H1 (cell line): ENCODE measurements around the gene BSN. TPM values are rescaled to one million over a fixed set of nuclear protein-coding genes. Genes with fewer than 3 reads are reported as not detected.

Source experiments
- CTCF ChIA-PET: fragments of 300-600 bp; sonication (Branson Sonifier 250); formaldehyde crosslinking; loops from one replicate; lab custom pipeline; 2021; ENCODE audit not compliant: partially characterized antibody; lab: Charles Lee
- POLR2A ChIA-PET: fragments of 300-600 bp; sonication (Branson Sonifier 250); formaldehyde crosslinking; loops from one replicate; lab custom pipeline; 2021; ENCODE audit warnings: inconsistent platforms; ENCODE audit not compliant: partially characterized antibody; lab: Charles Lee
- DNase-seq, 2 experiments: peaks; one replicate each; pipeline versions ENCODE4 v3.0.0 to v3.0.0-alpha.2; 2010 to 2022; ENCODE audit warnings: low spot score in 2 of 2, low read depth in 1 of 2, mixed read lengths in 1 of 2
- FAIRE-seq: peaks from 2 replicates; lab custom pipeline; 2011; peaks lifted over from hg19 to GRCh38; lab: Jason Lieb, UNC
- H2AFZ ChIP-seq: 2 replicates; pipeline ENCODE4 v1.8.1; 2012; ENCODE audit warnings: low read length, inconsistent platforms
- H2AK5ac ChIP-seq: 2 replicates; pipeline ENCODE4 v1.6.1; 2013; ENCODE audit warnings: low read depth, low read length
- H2BK120ac ChIP-seq: replicated peaks from 2 replicates; pipeline ENCODE3; 2013; ENCODE audit warnings: low read depth, low read length, inconsistent platforms
- H2BK12ac ChIP-seq: 2 replicates; pipeline ENCODE4 v1.6.1; 2013; ENCODE audit warnings: low read depth, low read length
- H2BK15ac ChIP-seq: 2 replicates; pipeline ENCODE4 v1.6.1; 2013; ENCODE audit warnings: low read length
- H2BK20ac ChIP-seq: 2 replicates; pipeline ENCODE4 v1.6.1; 2013; ENCODE audit warnings: low read length
- H2BK5ac ChIP-seq: 2 replicates; pipeline ENCODE4 v1.6.1; 2013; ENCODE audit warnings: low read depth, low read length
- H3K14ac ChIP-seq: 2 replicates; pipeline ENCODE4 v1.6.1; 2013; ENCODE audit warnings: inconsistent platforms; ENCODE audit not compliant: insufficient read length
- H3K18ac ChIP-seq: 2 replicates; pipeline ENCODE4 v1.6.1; 2013; ENCODE audit warnings: low read length; ENCODE audit errors: extremely low read depth
- H3K23ac ChIP-seq: 2 replicates; pipeline ENCODE4 v1.6.1; 2013; ENCODE audit warnings: inconsistent platforms; ENCODE audit not compliant: insufficient read length
- H3K23me2 ChIP-seq: 2 replicates; pipeline ENCODE4 v1.6.1; 2013; ENCODE audit warnings: low read depth, low read length
- H3K27ac ChIP-seq: 2 replicates; pipeline ENCODE4 v1.6.1; 2011; ENCODE audit warnings: low read depth, low read length, inconsistent platforms
- H3K27me3 ChIP-seq, 4 experiments: replicated peaks in 1 of 4; 1 replicate in 1 of 4; 2 replicates in 3 of 4; pipeline versions ENCODE4 v1.6.1 to v1.8.1; 2011 to 2013; ENCODE audit warnings: low read length in 3 of 4, mild to moderate bottlenecking in 3 of 4, inconsistent platforms in 2 of 4, mixed read lengths in 2 of 4, moderate library complexity in 1 of 4; ENCODE audit not compliant: control insufficient read depth in 3 of 4, insufficient read depth in 3 of 4; ENCODE audit errors: extremely low read depth in 1 of 4
- H3K36me3 ChIP-seq, 4 experiments: 2 replicates each; pipeline versions ENCODE4 v1.6.1 to v1.8.1; 2011 to 2013; ENCODE audit warnings: mild to moderate bottlenecking in 4 of 4, low read length in 3 of 4, moderate library complexity in 2 of 4, control low read depth in 1 of 4, inconsistent platforms in 1 of 4; ENCODE audit not compliant: insufficient read depth in 4 of 4, control insufficient read depth in 2 of 4
- H3K4ac ChIP-seq: replicated peaks from 2 replicates; pipeline ENCODE3; 2013; ENCODE audit warnings: low read length, low read depth, mixed read lengths, inconsistent platforms; ENCODE audit not compliant: insufficient read length
- H3K4me1 ChIP-seq, 4 experiments: replicated peaks in 1 of 4; 1 replicate in 1 of 4; 2 replicates in 3 of 4; pipeline versions ENCODE4 v1.6.1 to v1.8.1; 2011 to 2013; ENCODE audit warnings: low read length in 3 of 4, inconsistent platforms in 2 of 4, mixed read lengths in 1 of 4; ENCODE audit not compliant: insufficient read depth in 4 of 4, control insufficient read depth in 3 of 4
- H3K4me2 ChIP-seq, 2 experiments: 2 replicates each; pipeline versions ENCODE4 v1.6.1 to v1.8.1; 2011 to 2013; ENCODE audit warnings: low read depth in 2 of 2, low read length in 2 of 2, control low read depth in 1 of 2, inconsistent platforms in 1 of 2, mild to moderate bottlenecking in 1 of 2; ENCODE audit not compliant: insufficient read depth in 1 of 2
- H3K4me3 ChIP-seq, 4 experiments: fragments of 200-600, 300-600 bp in 1 of 4; sonication (generic), shearing (Covaris generic), sonication (Bioruptor Twin) in 1 of 4; 2 replicates each; pipeline versions ENCODE4 v1.5.1 to v1.8.1; 2011 to 2016; ENCODE audit warnings: low read length in 4 of 4, low read depth in 3 of 4, control low read depth in 2 of 4, inconsistent platforms in 2 of 4, mild to moderate bottlenecking in 2 of 4, mixed read lengths in 1 of 4, moderate library complexity in 1 of 4; ENCODE audit not compliant: insufficient read depth in 2 of 4; ENCODE audit errors: extremely low read depth in 1 of 4
- H3K56ac ChIP-seq: replicated peaks from 2 replicates; pipeline ENCODE3; 2013; ENCODE audit warnings: low read depth, mild to moderate bottlenecking, mixed read lengths, low read length, inconsistent platforms; ENCODE audit not compliant: insufficient read length
- H3K79me1 ChIP-seq: 2 replicates; pipeline ENCODE4 v1.6.1; 2013; ENCODE audit warnings: low read depth, low read length, control low read depth
- H3K79me2 ChIP-seq, 2 experiments: 2 replicates each; pipeline versions ENCODE4 v1.6.1 to v1.8.1; 2012 to 2013; ENCODE audit warnings: low read length in 2 of 2, mild to moderate bottlenecking in 2 of 2, inconsistent platforms in 1 of 2; ENCODE audit not compliant: insufficient read depth in 2 of 2, control insufficient read depth in 1 of 2
- H3K9ac ChIP-seq, 4 experiments: replicated peaks in 1 of 4; 1 replicate in 1 of 4; 2 replicates in 3 of 4; pipeline versions ENCODE4 v1.6.1 to v1.8.1; 2011 to 2013; ENCODE audit warnings: low read depth in 3 of 4, low read length in 3 of 4, control low read depth in 2 of 4, mild to moderate bottlenecking in 2 of 4, moderate library complexity in 2 of 4, inconsistent platforms in 1 of 4; ENCODE audit errors: extremely low read depth in 1 of 4
- H3K9me3 ChIP-seq, 2 experiments: 2 replicates each; pipeline versions ENCODE4 v1.6.1 to v1.8.1; 2012 to 2013; ENCODE audit warnings: mild to moderate bottlenecking in 2 of 2, moderate library complexity in 2 of 2, control low read depth in 1 of 2, inconsistent platforms in 1 of 2, low read depth in 1 of 2, low read length in 1 of 2, mixed read lengths in 1 of 2; ENCODE audit not compliant: insufficient read depth in 2 of 2
- H4K20me1 ChIP-seq, 2 experiments: replicated peaks in 1 of 2; 2 replicates each; pipeline versions ENCODE3 to v1.8.1; 2011 to 2013; ENCODE audit warnings: inconsistent platforms in 2 of 2, low read length in 2 of 2, mild to moderate bottlenecking in 1 of 2; ENCODE audit not compliant: insufficient read depth in 2 of 2, control insufficient read depth in 1 of 2
- H4K5ac ChIP-seq: 2 replicates; pipeline ENCODE4 v1.6.1; 2013; ENCODE audit warnings: low read length, low read depth, mixed read lengths, inconsistent platforms; ENCODE audit not compliant: insufficient read length
- H4K8ac ChIP-seq: 2 replicates; pipeline ENCODE4 v1.8.0; 2013; ENCODE audit warnings: mild to moderate bottlenecking, moderate library complexity, low read length, inconsistent platforms; ENCODE audit not compliant: insufficient read depth; ENCODE audit errors: extremely low read depth
- H4K91ac ChIP-seq: replicated peaks from 2 replicates; pipeline ENCODE3; 2013; ENCODE audit warnings: low read length, mixed read lengths, inconsistent platforms; ENCODE audit not compliant: insufficient read length
- BACH1 ChIP-seq: IDR thresholded peaks from 2 replicates; pipeline ENCODE4 v1.6.1; 2012; ENCODE audit warnings: low read length, improper control_type of control experiment
- CTBP2 ChIP-seq: IDR thresholded peaks from 2 replicates; pipeline ENCODE4 v1.7.0; 2011; ENCODE audit warnings: borderline replicate concordance, mild to moderate bottlenecking, moderate library complexity, mixed read lengths, low read length; ENCODE audit not compliant: insufficient read depth, insufficient read length
- TCF12 ChIP-seq: IDR thresholded peaks from 2 replicates; pipeline ENCODE4 v1.6.1; 2011; ENCODE audit warnings: low read depth, mild to moderate bottlenecking, low read length
- WGBS, 2 experiments: shearing (Covaris generic) in 1 of 2; methylation state at CpG; one replicate each; pipeline versions ENCODE4 v1.1.6 to v1.1.7; 2013 to 2015; ENCODE audit warnings: low lambda C conversion rate in 2 of 2, mixed read lengths in 2 of 2, inconsistent platforms in 1 of 2, low coverage in 1 of 2, missing lambda C conversion rate in 1 of 2; ENCODE audit not compliant: insufficient replicate concordance in 2 of 2, insufficient coverage in 1 of 2, insufficient read length in 1 of 2; ENCODE audit errors: extremely low coverage in 1 of 2, missing lambda C conversion rate in 1 of 2; 5-methylcytosine and 5-hydroxymethylcytosine counted together
- polyA plus RNA-seq, 7 experiments: library from polyadenylated mRNA; depleted of rRNA in 3 of 7; stranded (reverse) in 5 of 7; unstranded in 2 of 7; fragments of >200 nt in 5 of 7; fragments of 200-250 nt in 2 of 7; gene quantifications; 1 replicate in 5 of 7; 2 replicates in 1 of 7; 4 replicates in 1 of 7; pipeline versions ENCODE4 v1.2.1 to v1.2.3, GENCODE V29; 2011 to 2013; ENCODE audit warnings: missing spikeins in 2 of 7, mixed read lengths in 2 of 7
- total RNA-seq: library from RNA; stranded (reverse); fragmentation: NEBNext Ultra II Directional; extraction: Animal tissue kit (Norgen Biotek cat#: 25700); gene quantifications from 2 replicates; pipeline ENCODE4 v1.2.1, GENCODE V29; 2021
- TF ChIP-seq, protein P1 (sequence below): IDR thresholded peaks from 2 replicates; pipeline ENCODE4 v1.6.1; 2012; ENCODE audit warnings: low read length, inconsistent platforms

The BSN gene
- total and polyA plus RNA-seq, 2 of the 8 experiments (the other 6 are each of a cell fraction or from before 2014, with no cell fraction given), result 0.60 to 3.0 TPM

DNA sequence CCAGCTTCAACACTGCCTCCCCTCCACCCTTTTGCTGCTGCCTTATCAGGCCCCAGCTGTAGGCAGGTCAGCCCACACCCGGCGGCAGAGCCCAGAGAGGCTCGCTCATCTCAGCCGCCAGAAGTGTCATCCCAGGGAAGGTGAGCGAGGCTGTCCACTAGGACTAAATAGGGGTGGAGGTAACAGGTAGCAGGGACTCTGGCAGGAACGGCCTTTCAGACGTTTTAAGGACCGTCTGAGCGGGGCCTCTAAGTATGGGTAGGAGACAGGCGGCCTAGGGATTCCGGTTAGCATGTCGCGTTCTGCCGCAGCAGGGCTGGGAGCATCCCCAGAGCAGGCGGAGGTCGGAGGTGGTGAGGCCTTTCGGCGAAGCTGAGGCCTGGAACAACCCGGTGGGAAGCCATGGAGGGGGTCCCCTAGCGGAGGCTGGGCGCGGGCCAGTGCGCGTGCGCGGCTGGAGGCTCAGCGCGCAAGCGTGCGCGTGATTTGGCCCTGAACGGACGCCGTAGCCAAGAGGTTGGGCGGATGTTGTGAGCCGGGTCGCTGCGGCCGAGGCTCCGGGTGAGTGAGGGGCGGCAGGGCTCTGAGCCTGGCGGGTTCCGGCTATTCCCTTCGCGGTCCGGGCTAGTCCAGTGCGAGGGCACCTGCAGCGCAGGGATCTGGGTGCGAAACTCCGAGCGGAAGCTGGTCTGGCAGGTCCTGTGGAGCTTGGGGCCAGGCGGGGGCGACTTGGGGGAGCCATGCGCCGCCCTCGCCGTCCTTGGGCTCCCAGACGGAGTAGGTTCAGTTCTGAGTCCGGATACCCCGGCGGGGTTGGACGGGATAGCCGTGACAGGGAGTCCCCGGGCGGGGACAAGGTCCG is 135.0 kb downstream of the BSN start, which contains the start of the genes MST1 and RNF123:
Gene MST1 (minus strand): TSS at position 429 of the 862 bp plus-strand sequence. CDS start 783 bp downstream, outside the sequence.
Gene RNF123 (plus strand): TSS at position 512 of the 862 bp plus-strand sequence. CDS start 1,609 bp downstream, outside the sequence.
- no peak within 1 kb of the TSS for H2BK12ac ChIP-seq
- no peak within 1 kb of the TSS; the same call in 1 of the 2 replicates for H3K18ac ChIP-seq
- peak within 1 kb of the TSS; percentile 44 to 66 for H3K4me2 ChIP-seq
- H3K27me3 ChIP-seq, result peaks cover 0 to 3% (median 3%) of the 10 kb centered on the region in 4 experiments; a peak in 2 of 7 replicates
- H3K79me2 ChIP-seq, result peaks cover 0 to 4% of the 10 kb centered on the region in 2 experiments; a peak in 1 of 4 replicates
- no peak within 1 kb of the TSS for H3K27ac ChIP-seq
- H3K9me3 ChIP-seq, result no peaks in the 10 kb centered on the region
- DNase-seq, result peak; percentile 81 to 98
- peak within 1 kb of the TSS; percentile 44; the same call in 1 of the 2 replicates for H2BK5ac ChIP-seq
- H4K5ac ChIP-seq, result peak within 1 kb of the TSS; percentile 75
- no peak for FAIRE-seq
- no peak within 1 kb of the TSS for H2BK120ac ChIP-seq
- peak within 1 kb of the TSS; percentile 51 to 66 (median 62) for H3K9ac ChIP-seq
- no peaks in the 10 kb centered on the region for H3K36me3 ChIP-seq
- 8% methylated on average over 50 of the region's 66 CpGs; no CpG with 5 or more reads in 1 of the 2 experiments for WGBS, 2 experiments
- H3K23ac ChIP-seq, result no peak within 1 kb of the TSS
- no peak within 1 kb of the TSS for H3K56ac ChIP-seq
- no peaks in the 10 kb centered on the region for H4K20me1 ChIP-seq
- ChIA-PET POLR2A (interaction anchor here (0.8 to 2.6 kb wide), 3 partner anchors 9 to 29 kb away, joined by 3 to 12 read pairs (median 7); partner anchors contain the start of gene AMIGO3), CTCF (interaction anchor here (0.6 to 2.0 kb wide), 3 partner anchors 11 to 1267 kb away, joined by 3 to 11 read pairs (median 3); no protein-coding TSS in a partner anchor)
- no peak within 1 kb of the TSS for H4K91ac ChIP-seq
- no peak within 1 kb of the TSS for H3K4ac ChIP-seq
- no peaks in the 10 kb centered on the region for H3K79me1 ChIP-seq
- peaks cover 0 to 8% (median 2%) of the 10 kb centered on the region in 4 experiments; a peak in 6 of 7 replicates for H3K4me1 ChIP-seq
- peak within 1 kb of the TSS; percentile 9; the same call in 1 of the 2 replicates for H4K8ac ChIP-seq
- no peak within 1 kb of the TSS for H2BK20ac ChIP-seq
- H3K4me3 ChIP-seq, result peak within 1 kb of the TSS; percentile 81 to 98 (median 88)
- no peak within 1 kb of the TSS for H2AK5ac ChIP-seq
- H2BK15ac ChIP-seq, result peak within 1 kb of the TSS; percentile 16; the same call in 1 of the 2 replicates
- H2AFZ ChIP-seq, result peak within 1 kb of the TSS; percentile 59; the same call in 1 of the 2 replicates
- H3K14ac ChIP-seq, result no peak within 1 kb of the TSS
- H3K23me2 ChIP-seq, result peaks cover 14% of the 10 kb centered on the region
- no peak for TF ChIP-seq BACH1
- no peak for TF ChIP-seq CTBP2
- TF ChIP-seq, protein P1, sequence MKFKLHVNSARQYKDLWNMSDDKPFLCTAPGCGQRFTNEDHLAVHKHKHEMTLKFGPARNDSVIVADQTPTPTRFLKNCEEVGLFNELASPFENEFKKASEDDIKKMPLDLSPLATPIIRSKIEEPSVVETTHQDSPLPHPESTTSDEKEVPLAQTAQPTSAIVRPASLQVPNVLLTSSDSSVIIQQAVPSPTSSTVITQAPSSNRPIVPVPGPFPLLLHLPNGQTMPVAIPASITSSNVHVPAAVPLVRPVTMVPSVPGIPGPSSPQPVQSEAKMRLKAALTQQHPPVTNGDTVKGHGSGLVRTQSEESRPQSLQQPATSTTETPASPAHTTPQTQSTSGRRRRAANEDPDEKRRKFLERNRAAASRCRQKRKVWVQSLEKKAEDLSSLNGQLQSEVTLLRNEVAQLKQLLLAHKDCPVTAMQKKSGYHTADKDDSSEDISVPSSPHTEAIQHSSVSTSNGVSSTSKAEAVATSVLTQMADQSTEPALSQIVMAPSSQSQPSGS, result no peak
- TF ChIP-seq TCF12, result no peak
